IMR-90 (cell line): Measurements from ENCODE around the gene ITGA2. TPM values are rescaled to one million over a fixed set of nuclear protein-coding genes. Genes with fewer than 3 reads are reported as not detected.

ENCODE experiments used
- ATAC-seq: fragments of 200-7000 bp; cut with Tn5 transposase; 2 replicates; pipeline ENCODE4 v1.9.1; 2020; ENCODE audit warnings: low read depth, mild to moderate bottlenecking, moderate library complexity
- BruUV-seq: library from RNA; stranded (reverse); fragments of 400-500 nt; replicated peaks from 2 replicates; lab custom pipeline; 2021; lab: Mats Ljungman, UMichigan
- CTCF ChIA-PET: fragments of 300-600 bp; formaldehyde crosslinking; extraction: SDS; loops from one replicate; lab custom pipeline; 2021; ENCODE audit warnings: antibody characterized with exemption; lab: Yijun Ruan, JAX
- POLR2A ChIA-PET: fragments of 300-600 bp; sonication (Branson Sonifier 250); formaldehyde crosslinking; loops from one replicate; lab custom pipeline; 2022; ENCODE audit warnings: antibody characterized with exemption; ENCODE audit not compliant: unreplicated experiment; lab: Charles Lee
- DNase-seq: peaks from one replicate; pipeline ENCODE4 v3.0.0; 2013
- H2AFZ ChIP-seq: replicated peaks from 2 replicates; pipeline ENCODE3; 2013; ENCODE audit warnings: low read length, mild to moderate bottlenecking; ENCODE audit not compliant: poor library complexity
- H2AK5ac ChIP-seq: 2 replicates; pipeline ENCODE4 v1.6.1; 2013; ENCODE audit warnings: low read depth, low read length, inconsistent platforms
- H2AK9ac ChIP-seq: replicated peaks from 2 replicates; pipeline ENCODE3; 2013; ENCODE audit warnings: mild to moderate bottlenecking, low read depth, low read length, moderate library complexity; ENCODE audit not compliant: poor library complexity
- H2BK120ac ChIP-seq: 2 replicates; pipeline ENCODE4 v1.6.1; 2013; ENCODE audit warnings: low read depth, low read length, inconsistent platforms
- H2BK15ac ChIP-seq: 3 replicates; pipeline ENCODE4 v1.6.1; 2013; ENCODE audit warnings: low read depth, low read length, inconsistent platforms
- H2BK20ac ChIP-seq: 2 replicates; pipeline ENCODE4 v1.6.1; 2013; ENCODE audit warnings: low read depth, mild to moderate bottlenecking, inconsistent platforms, low read length, moderate library complexity
- H2BK5ac ChIP-seq: 2 replicates; pipeline ENCODE4 v1.6.1; 2013; ENCODE audit warnings: mild to moderate bottlenecking, low read depth, low read length, inconsistent platforms; ENCODE audit not compliant: poor library complexity, severe bottlenecking
- H3K14ac ChIP-seq: replicated peaks from 2 replicates; pipeline ENCODE4 v1.6.1; 2013; ENCODE audit warnings: low read depth, low read length, inconsistent platforms
- H3K18ac ChIP-seq: 2 replicates; pipeline ENCODE4 v1.6.1; 2013; ENCODE audit warnings: low read depth, low read length, control low read depth
- H3K23ac ChIP-seq: 2 replicates; pipeline ENCODE4 v1.6.1; 2013; ENCODE audit warnings: low read depth, low read length, inconsistent platforms
- H3K27ac ChIP-seq: 2 replicates; pipeline ENCODE4 v1.5.1; 2013; ENCODE audit warnings: mild to moderate bottlenecking, control low read depth, low read length; ENCODE audit not compliant: insufficient read depth
- H3K27me3 ChIP-seq: 2 replicates; pipeline ENCODE4 v1.6.1; 2013; ENCODE audit warnings: low read length; ENCODE audit not compliant: control insufficient read depth, insufficient read depth
- H3K36me3 ChIP-seq: 2 replicates; pipeline ENCODE4 v1.6.1; 2013; ENCODE audit warnings: low read length, mixed read lengths; ENCODE audit not compliant: control insufficient read depth, insufficient read depth
- H3K4ac ChIP-seq: 2 replicates; pipeline ENCODE4 v1.6.1; 2013; ENCODE audit warnings: low read depth, low read length, inconsistent platforms
- H3K4me1 ChIP-seq: 2 replicates; pipeline ENCODE4 v1.6.1; 2013; ENCODE audit warnings: low read length, mixed read lengths; ENCODE audit not compliant: control insufficient read depth, insufficient read depth
- H3K4me2 ChIP-seq: 2 replicates; pipeline ENCODE4 v1.6.1; 2013; ENCODE audit warnings: low read depth, mild to moderate bottlenecking, control low read depth, low read length, moderate library complexity
- H3K4me3 ChIP-seq: 2 replicates; pipeline ENCODE4 v1.5.1; 2013; ENCODE audit warnings: low read depth, mild to moderate bottlenecking, control low read depth, low read length, moderate library complexity; ENCODE audit not compliant: insufficient read depth
- H3K56ac ChIP-seq: 2 replicates; pipeline ENCODE4 v1.6.1; 2013; ENCODE audit warnings: low read length, inconsistent platforms; ENCODE audit not compliant: insufficient read depth; ENCODE audit errors: extremely low read depth
- H3K79me1 ChIP-seq, 2 experiments: 2 replicates each; pipeline ENCODE4 v1.6.1; 2013; ENCODE audit warnings: low read length in 2 of 2, inconsistent platforms in 1 of 2, low read depth in 1 of 2
- H3K9ac ChIP-seq: 2 replicates; pipeline ENCODE4 v1.6.1; 2013; ENCODE audit warnings: low read depth, low read length, control low read depth
- H3K9me1 ChIP-seq: 2 replicates; pipeline ENCODE4 v1.6.1; 2013; ENCODE audit warnings: low read length, inconsistent platforms; ENCODE audit not compliant: insufficient read depth
- H3K9me3 ChIP-seq: 2 replicates; pipeline ENCODE4 v1.6.1; 2013; ENCODE audit warnings: low read length; ENCODE audit not compliant: control insufficient read depth, insufficient read depth
- H4K20me1 ChIP-seq: 2 replicates; pipeline ENCODE4 v1.6.1; 2013; ENCODE audit warnings: low read length, inconsistent platforms; ENCODE audit not compliant: insufficient read depth
- H4K5ac ChIP-seq: 2 replicates; pipeline ENCODE4 v1.6.1; 2013; ENCODE audit warnings: mild to moderate bottlenecking, low read depth, low read length, control low read depth
- H4K8ac ChIP-seq, 2 experiments: 2 replicates each; pipeline ENCODE4 v1.6.1; 2013; ENCODE audit warnings: low read depth in 2 of 2, low read length in 2 of 2, control low read depth in 1 of 2, inconsistent platforms in 1 of 2
- H4K91ac ChIP-seq: 2 replicates; pipeline ENCODE4 v1.6.1; 2013; ENCODE audit warnings: low read depth, low read length, inconsistent platforms; ENCODE audit not compliant: insufficient read depth
- BHLHE40 ChIP-seq: fragments of 150-350 bp; IDR thresholded peaks from 2 replicates; pipeline ENCODE4 v1.6.1; 2016; ENCODE audit warnings: mild to moderate bottlenecking, low read depth, low read length
- CEBPB ChIP-seq: IDR thresholded peaks from 2 replicates; pipeline ENCODE4 v1.6.1; 2012; ENCODE audit warnings: low read depth, low read length, improper control_type of control experiment
- CHD1 ChIP-seq: IDR thresholded peaks from 2 replicates; pipeline ENCODE4 v1.6.1; 2012; ENCODE audit warnings: low read depth, low read length, improper control_type of control experiment
- CTCF ChIP-seq: conservative IDR thresholded peaks from 2 replicates; pipeline ENCODE4 v1.5.1; 2012; ENCODE audit warnings: mild to moderate bottlenecking, low read depth, low read length, improper control_type of control experiment
- FOS ChIP-seq: fragments of 150-350 bp; IDR thresholded peaks from 2 replicates; pipeline ENCODE4 v1.6.1; 2016; ENCODE audit warnings: low read depth, low read length
- MAZ ChIP-seq: IDR thresholded peaks from 2 replicates; pipeline ENCODE4 v1.6.1; 2012; ENCODE audit warnings: low read depth, mild to moderate bottlenecking, low read length, improper control_type of control experiment, moderate library complexity, borderline replicate concordance
- MXI1 ChIP-seq: IDR thresholded peaks from 2 replicates; pipeline ENCODE4 v1.6.1; 2012; ENCODE audit warnings: low read depth, mild to moderate bottlenecking, low read length, moderate library complexity, borderline replicate concordance
- RFX5 ChIP-seq: IDR thresholded peaks from 2 replicates; pipeline ENCODE4 v1.8.0; 2012; ENCODE audit warnings: low read depth, mild to moderate bottlenecking, low read length, moderate library complexity
- SMC3 ChIP-seq: fragments of 150-350 bp; IDR thresholded peaks from 2 replicates; pipeline ENCODE4 v1.6.1; 2016; ENCODE audit warnings: low read depth, mild to moderate bottlenecking, antibody characterized with exemption, low read length, moderate library complexity
- WGBS, 2 experiments: methylation state at CpG; one replicate each; pipeline versions ENCODE4 v1.1.5 to v1.1.7; 2013; ENCODE audit warnings: missing lambda C conversion rate in 2 of 2; ENCODE audit not compliant: insufficient read length in 1 of 2; ENCODE audit errors: extremely low coverage in 2 of 2; 5-methylcytosine and 5-hydroxymethylcytosine counted together
- dilution Hi-C: fragments of 300-500 bp; cut with HindIII; formaldehyde crosslinking; loops from one replicate; pipeline ENCODE4 v1.14.3; 2018; ENCODE audit warnings: low sequenced_read_pairs; ENCODE audit not compliant: unreplicated experiment
- in situ Hi-C: fragments of 300-500 bp; cut with MboI; formaldehyde crosslinking; loops from 3 replicates; pipeline ENCODE4 v1.14.3; 2019; ENCODE audit warnings: low sequenced_read_pairs, inconsistent platforms, mixed read lengths
- intact Hi-C: fragments of 100-400 bp; cut with micrococcal nuclease; formaldehyde crosslinking; loops from 2 replicates; pipeline ENCODE4 v1.10.0; 2022
- polyA plus RNA-seq, 3 experiments: library from polyadenylated mRNA; depleted of rRNA; stranded (reverse); fragments of >200 nt; gene quantifications; 2 replicates each; pipeline ENCODE4 v1.2.3, GENCODE V29; 2012; ENCODE audit warnings: low replicate concordance in 1 of 3
- total RNA-seq: library from RNA; depleted of rRNA; stranded (reverse); fragments of >200 nt; gene quantifications from 2 replicates; pipeline ENCODE4 v1.2.3, GENCODE V29; 2012

ITGA2 gene
- total and polyA plus RNA-seq, 2 of the 4 experiments (the other 2 are of a cell fraction): 23.3 to 93.4 TPM

GRCh38 chr5:52943808-52944207, 45.3 kb upstream of the ITGA2 start:
- no peak overlapping the region for H2BK15ac ChIP-seq
- H3K27ac ChIP-seq: no peak overlapping the region
- no peaks in the 10 kb centered on the region for H3K9me3 ChIP-seq
- TF ChIP-seq CEBPB (no peak), RFX5 (no peak), SMC3 (no peak), CHD1 (no peak), MXI1 (no peak), BHLHE40 (no peak), CTCF (no peak), MAZ (no peak), FOS (no peak)
- ATAC-seq: no peak
- H3K79me1 ChIP-seq: peaks cover 12 to 22% of the 10 kb centered on the region in 2 experiments; a peak in 3 of 4 replicates
- intact Hi-C loops (loop anchor here (10.0 kb wide), 1 partner anchor 1291 kb away; no protein-coding TSS in a partner anchor), dilution Hi-C loops (no loop called here), in situ Hi-C loops (no loop called here)
- no TSS peak for BruUV-seq
- DNase-seq: no peak
- no peak overlapping the region for H3K56ac ChIP-seq
- H3K23ac ChIP-seq: no peak overlapping the region
- no peak overlapping the region for H4K8ac ChIP-seq
- H3K9ac ChIP-seq: no peak overlapping the region
- H2BK5ac ChIP-seq: no peak overlapping the region
- 100% methylated on average over 3 of the region's 7 CpGs; no CpG with 5 or more reads in 1 of the 2 experiments for WGBS, 2 experiments
- H2BK20ac ChIP-seq: no peak overlapping the region
- no peak overlapping the region for H4K5ac ChIP-seq
- peaks cover 10% of the 10 kb centered on the region for H3K9me1 ChIP-seq
- peaks cover 14% of the 10 kb centered on the region for H3K36me3 ChIP-seq
- H4K91ac ChIP-seq: no peak overlapping the region
- peaks cover 7% of the 10 kb centered on the region for H3K4me1 ChIP-seq
- peak overlapping the region; percentile 59 for H2AFZ ChIP-seq
- CTCF ChIA-PET: no interaction called here
- no peak overlapping the region for H3K4me2 ChIP-seq
- peaks cover 6% of the 10 kb centered on the region for H4K20me1 ChIP-seq
- H3K4ac ChIP-seq: no peak overlapping the region
- no peak overlapping the region; the same call in 1 of the 2 replicates for H2AK5ac ChIP-seq
- POLR2A ChIA-PET: interaction anchor here (0.6 kb wide), 1 partner anchor 306 kb away, joined by 3 read pairs; no protein-coding TSS in a partner anchor
- no peak overlapping the region for H2BK120ac ChIP-seq
- H3K18ac ChIP-seq: no peak overlapping the region
- H3K27me3 ChIP-seq: no peaks in the 10 kb centered on the region
- H2AK9ac ChIP-seq: no peak overlapping the region
- no peak overlapping the region for H3K14ac ChIP-seq
- H3K4me3 ChIP-seq: no peak overlapping the region
